Measurements from ENCODE around the gene TFB2M. TPM values are rescaled to one million over a fixed set of nuclear protein-coding genes. Genes with fewer than 3 reads are reported as not detected.
"Not testable (repeated sequence)": the region's sequence is repeated elsewhere in the genome, so short reads cannot be mapped to it uniquely, and the experiment has no call there.

Gene TFB2M
- total RNA-seq = 9.4 TPM
- long read RNA-seq, transcript TFB2M-201 (8 exons, 1,848 nt) = major isoform, 19 of 23 reads
- long read RNA-seq, partial matches to known transcripts = 0 of 23 reads
- long read RNA-seq, other reads (novel, unspliced or antisense) = 4 of 23 reads

- no peaks in the 10 kb centered on the region for H3K27me3 ChIP-seq
- peaks cover 50% of the 10 kb centered on the region for H3K4me1 ChIP-seq
- H3K36me3 ChIP-seq = peaks cover 20% of the 10 kb centered on the region
- intact Hi-C loops (cut with DNase I) = no loop called here
- no peak for TF ChIP-seq CTCF (IDR thresholded peaks at IDR 0.05)
- ATAC-seq = peak; percentile 99
- H3K4me3 ChIP-seq = peak within 1 kb of the TSS; percentile 70
- no peaks in the 10 kb centered on the region for H3K9me3 ChIP-seq
- H3K27ac ChIP-seq = peak within 1 kb of the TSS; percentile 91
- peak; percentile 98 for DNase-seq
Measured at GRCh38 chr1:246566128-246566812, at the start of gene TFB2M, which contains the start of gene CNST. TFB2M (minus strand) TSS chr1:246566261; CDS start chr1:246566138, 123 bp downstream. CNST (plus strand) TSS chr1:246566456; CDS start chr1:246591563, 25,107 bp downstream.

- H3K9me3 ChIP-seq = no peaks in the 10 kb centered on the region
- TF ChIP-seq CTCF (IDR thresholded peaks at IDR 0.05) = no peak
- no peak overlapping the region for H3K4me3 ChIP-seq
- no peaks in the 10 kb centered on the region for H3K36me3 ChIP-seq
- DNase-seq (no peak), ATAC-seq (no peak)
- intact Hi-C loops (cut with DNase I) = no loop called here
- H3K27me3 ChIP-seq = no peaks in the 10 kb centered on the region
- peaks cover 26% of the 10 kb centered on the region for H3K4me1 ChIP-seq
- no peak overlapping the region for H3K27ac ChIP-seq
Measured at GRCh38 chr1:246613096-246613758, 47.2 kb upstream of the TFB2M start.

- no peaks in the 10 kb centered on the region for H3K36me3 ChIP-seq
- H3K4me1 ChIP-seq = peaks cover 24% of the 10 kb centered on the region
- TF ChIP-seq CTCF (IDR thresholded peaks at IDR 0.05) = no peak
- no peak for ATAC-seq
- no peaks in the 10 kb centered on the region for H3K27me3 ChIP-seq
- no peak overlapping the region for H3K4me3 ChIP-seq
- no peaks in the 10 kb centered on the region for H3K9me3 ChIP-seq
- no peak for DNase-seq
- H3K27ac ChIP-seq = peak overlapping the region; percentile 39
- intact Hi-C loops (cut with DNase I) = no loop called here
Measured at GRCh38 chr1:246609632-246610031, 43.6 kb upstream of the TFB2M start.

GRCh38 chr1:246608616-246609376, 42.7 kb upstream of the TFB2M start:
- Histone ChIP-seq H3K4me3 (no peak overlapping the region), H3K36me3 (no peaks in the 10 kb centered on the region), H3K27ac (peak overlapping the region; percentile 39), H3K4me1 (peaks cover 24% of the 10 kb centered on the region), H3K27me3 (no peaks in the 10 kb centered on the region), H3K9me3 (no peaks in the 10 kb centered on the region)
- DNase-seq = peak; percentile 93
- ATAC-seq = peak; percentile 99
- intact Hi-C loops (cut with DNase I) = no loop called here
- peak; percentile 37 for TF ChIP-seq CTCF (IDR thresholded peaks at IDR 0.05)

GRCh38 chr1:246607462-246607861, 41.4 kb upstream of the TFB2M start:
- Histone ChIP-seq H3K27ac (no peak overlapping the region), H3K27me3 (no peaks in the 10 kb centered on the region), H3K9me3 (no peaks in the 10 kb centered on the region), H3K4me1 (peaks cover 24% of the 10 kb centered on the region), H3K36me3 (no peaks in the 10 kb centered on the region), H3K4me3 (no peak overlapping the region)
- ATAC-seq = no peak
- TF ChIP-seq CTCF (IDR thresholded peaks at IDR 0.05) = no peak
- no peak for DNase-seq
- intact Hi-C loops (cut with DNase I) = no loop called here

- H3K36me3 ChIP-seq; intact Hi-C loops (cut with DNase I); ATAC-seq; H3K27ac ChIP-seq; H3K27me3 ChIP-seq; DNase-seq; H3K9me3 ChIP-seq; H3K4me3 ChIP-seq: not testable (repeated sequence)
- peaks cover 31% of the 10 kb centered on the region for H3K4me1 ChIP-seq
Measured at GRCh38 chr1:246605231-246605630, 39.2 kb upstream of the TFB2M start.
